Measurements from ENCODE around the gene LPGAT1.

LPGAT1 gene

GRCh38 chr1:211762206-211762605, 68.4 kb downstream of the LPGAT1 start:
- TF ChIP-seq CTCF (IDR thresholded peaks at IDR 0.05; ENCODE audit: control insufficient read depth, extremely low read depth, insufficient read depth): no peak
- no peak for DNase-seq (ENCODE audit: low read depth)
- H3K4me3 ChIP-seq (ENCODE audit: low read depth, low read length): no peak overlapping the region

- no peak overlapping the region for H3K4me3 ChIP-seq (ENCODE audit: low read depth, low read length)
- DNase-seq (ENCODE audit: low read depth): no peak
- TF ChIP-seq CTCF (IDR thresholded peaks at IDR 0.05; ENCODE audit: control insufficient read depth, extremely low read depth, insufficient read depth): no peak
Observed at GRCh38 chr1:211761400-211761799, 69.2 kb downstream of the LPGAT1 start.

- no peak overlapping the region for H3K4me3 ChIP-seq (ENCODE audit: low read depth, low read length)
- no peak for TF ChIP-seq CTCF (IDR thresholded peaks at IDR 0.05; ENCODE audit: control insufficient read depth, extremely low read depth, insufficient read depth)
- no peak for DNase-seq (ENCODE audit: low read depth)
Observed at GRCh38 chr1:211756471-211757020, 74.0 kb downstream of the LPGAT1 start.

- no peak for TF ChIP-seq CTCF (IDR thresholded peaks at IDR 0.05; ENCODE audit: control insufficient read depth, extremely low read depth, insufficient read depth)
- no peak overlapping the region for H3K4me3 ChIP-seq (ENCODE audit: low read depth, low read length)
- DNase-seq (ENCODE audit: low read depth): no peak
Observed at GRCh38 chr1:211753649-211754251, 76.8 kb downstream of the LPGAT1 start.

- peak; percentile 34 for DNase-seq (ENCODE audit: low read depth)
- H3K4me3 ChIP-seq (ENCODE audit: low read depth, low read length): no peak overlapping the region
- TF ChIP-seq CTCF (IDR thresholded peaks at IDR 0.05; ENCODE audit: control insufficient read depth, extremely low read depth, insufficient read depth): no peak
Observed at GRCh38 chr1:211752951-211753486, 77.5 kb downstream of the LPGAT1 start.

GRCh38 chr1:211752317-211752716, 78.2 kb downstream of the LPGAT1 start:
- TF ChIP-seq CTCF (IDR thresholded peaks at IDR 0.05; ENCODE audit: control insufficient read depth, extremely low read depth, insufficient read depth): no peak
- DNase-seq (ENCODE audit: low read depth): no peak
- no peak overlapping the region for H3K4me3 ChIP-seq (ENCODE audit: low read depth, low read length)

GRCh38 chr1:211751438-211751837, 79.1 kb downstream of the LPGAT1 start:
- no peak overlapping the region for H3K4me3 ChIP-seq (ENCODE audit: low read depth, low read length)
- no peak for TF ChIP-seq CTCF (IDR thresholded peaks at IDR 0.05; ENCODE audit: control insufficient read depth, extremely low read depth, insufficient read depth)

More at GRCh38 chr1:211751438-211751837, 79.1 kb downstream of the LPGAT1 start:
- DNase-seq (ENCODE audit: low read depth): no peak
